Bronchial epithelial cell (primary cell): Measurements from ENCODE around the gene C19orf85. TPM values are rescaled to one million over a fixed set of nuclear protein-coding genes. Genes with fewer than 3 reads are reported as not detected.
"Not testable (repeated sequence)": the region's sequence is repeated elsewhere in the genome, so short reads cannot be mapped to it uniquely, and the experiment has no call there.

ENCODE experiments used
- DNase-seq: peaks from one replicate; pipeline ENCODE4 v3.0.0-alpha.2; 2010; ENCODE audit warnings: low read depth
- FAIRE-seq: peaks from 2 replicates; lab custom pipeline; 2011; peaks lifted over from hg19 to GRCh38; lab: Jason Lieb, UNC
- H3K27me3 ChIP-seq: 2 replicates; pipeline ENCODE4 v1.5.1; 2011; ENCODE audit warnings: low read length; ENCODE audit not compliant: control insufficient read depth, insufficient read depth
- H3K36me3 ChIP-seq: 2 replicates; pipeline ENCODE4 v1.5.1; 2011; ENCODE audit warnings: low read length; ENCODE audit not compliant: control insufficient read depth, insufficient read depth
- H3K4me3 ChIP-seq: 2 replicates; pipeline ENCODE4 v1.5.1; 2011; ENCODE audit warnings: mild to moderate bottlenecking, low read depth, low read length, control low read depth
- total RNA-seq: library from RNA; depleted of rRNA; stranded (reverse); fragments of >200 nt; gene quantifications from 2 replicates; pipeline ENCODE4 v1.2.1, GENCODE V29; 2014
- TF ChIP-seq, protein P1 (sequence below): IDR thresholded peaks from 2 replicates; pipeline ENCODE4 v1.5.1; 2011; ENCODE audit warnings: mild to moderate bottlenecking, moderate library complexity, low read length, control low read depth, inconsistent platforms; ENCODE audit not compliant: insufficient read depth, severe bottlenecking

Gene C19orf85
- total RNA-seq, 1 donor from 2014 or later: not detected

DNA sequence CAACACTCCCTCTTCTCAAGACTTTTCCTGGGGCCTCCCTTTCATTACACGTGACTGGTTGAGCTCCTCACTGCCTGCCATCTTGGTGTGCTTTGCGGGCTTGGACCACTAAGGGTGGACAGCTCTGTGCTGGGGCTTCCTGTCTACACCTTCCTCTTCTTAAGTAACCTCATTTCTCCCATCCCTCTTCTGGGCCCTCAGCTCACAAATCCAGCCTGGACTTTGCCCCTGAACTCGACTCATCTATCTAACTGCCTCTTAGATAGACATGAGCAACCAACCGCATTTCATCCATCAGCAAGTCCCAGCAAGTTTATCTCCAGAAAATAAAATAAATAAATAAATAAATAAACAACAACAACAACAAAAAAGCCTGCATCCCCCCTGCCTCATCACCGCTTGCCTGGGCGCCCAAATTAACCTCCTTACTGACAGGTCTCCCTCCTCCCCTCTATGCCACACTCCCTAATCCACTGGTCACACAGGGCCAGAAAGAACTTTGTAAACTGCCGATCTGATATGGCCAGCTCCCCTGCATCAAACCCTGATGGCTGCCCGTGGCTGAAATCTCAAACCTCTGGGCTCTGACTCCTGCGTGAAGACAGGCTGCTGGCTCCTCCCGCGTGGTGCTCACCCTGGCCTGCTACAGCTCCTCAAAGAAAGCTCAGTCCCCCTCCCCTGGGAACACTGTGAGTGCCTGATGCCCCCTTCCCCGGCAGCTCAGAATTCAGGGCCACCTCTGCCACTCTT lies 10.9 kb downstream of the C19orf85 start:
- TF ChIP-seq, protein P1, sequence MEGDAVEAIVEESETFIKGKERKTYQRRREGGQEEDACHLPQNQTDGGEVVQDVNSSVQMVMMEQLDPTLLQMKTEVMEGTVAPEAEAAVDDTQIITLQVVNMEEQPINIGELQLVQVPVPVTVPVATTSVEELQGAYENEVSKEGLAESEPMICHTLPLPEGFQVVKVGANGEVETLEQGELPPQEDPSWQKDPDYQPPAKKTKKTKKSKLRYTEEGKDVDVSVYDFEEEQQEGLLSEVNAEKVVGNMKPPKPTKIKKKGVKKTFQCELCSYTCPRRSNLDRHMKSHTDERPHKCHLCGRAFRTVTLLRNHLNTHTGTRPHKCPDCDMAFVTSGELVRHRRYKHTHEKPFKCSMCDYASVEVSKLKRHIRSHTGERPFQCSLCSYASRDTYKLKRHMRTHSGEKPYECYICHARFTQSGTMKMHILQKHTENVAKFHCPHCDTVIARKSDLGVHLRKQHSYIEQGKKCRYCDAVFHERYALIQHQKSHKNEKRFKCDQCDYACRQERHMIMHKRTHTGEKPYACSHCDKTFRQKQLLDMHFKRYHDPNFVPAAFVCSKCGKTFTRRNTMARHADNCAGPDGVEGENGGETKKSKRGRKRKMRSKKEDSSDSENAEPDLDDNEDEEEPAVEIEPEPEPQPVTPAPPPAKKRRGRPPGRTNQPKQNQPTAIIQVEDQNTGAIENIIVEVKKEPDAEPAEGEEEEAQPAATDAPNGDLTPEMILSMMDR: no peak
- Histone ChIP-seq H3K4me3 (no peak overlapping the region), H3K27me3 (peaks cover 13% of the 10 kb centered on the region), H3K36me3 (no peaks in the 10 kb centered on the region)
- DNase-seq: no peak
- no peak for FAIRE-seq

DNA sequence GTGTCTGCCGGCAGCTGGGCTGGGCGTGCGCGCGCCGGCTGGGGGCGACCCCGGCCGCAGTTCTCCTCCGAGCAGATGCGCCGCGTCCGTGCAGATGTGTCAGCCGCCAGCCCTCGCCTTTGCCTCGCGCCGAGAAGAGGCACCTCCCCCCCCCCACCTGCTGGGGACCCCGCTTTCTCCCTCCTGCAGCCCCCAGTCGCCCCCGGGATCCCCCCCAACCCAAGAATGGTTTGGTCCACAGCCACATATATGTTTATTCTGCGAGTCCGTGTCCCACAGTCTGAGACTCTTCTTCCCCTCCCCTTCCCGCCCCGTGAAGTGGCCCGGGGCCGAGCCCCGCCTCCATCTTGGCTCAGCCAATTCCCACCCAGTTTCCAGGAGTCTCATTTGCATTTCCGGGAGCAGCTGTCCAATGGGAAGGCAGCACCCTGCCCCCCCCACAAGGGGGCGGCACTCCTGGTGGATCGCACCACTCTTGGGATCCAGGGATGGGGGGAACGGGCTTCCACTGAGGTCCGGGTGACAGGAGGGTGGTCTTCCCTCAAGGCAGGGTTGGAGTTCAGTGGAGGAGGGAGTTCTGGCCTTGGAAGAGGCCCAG lies 11.7 kb downstream of the C19orf85 start:
- DNase-seq: peak; percentile 31
- TF ChIP-seq, protein P1: no peak

DNA sequence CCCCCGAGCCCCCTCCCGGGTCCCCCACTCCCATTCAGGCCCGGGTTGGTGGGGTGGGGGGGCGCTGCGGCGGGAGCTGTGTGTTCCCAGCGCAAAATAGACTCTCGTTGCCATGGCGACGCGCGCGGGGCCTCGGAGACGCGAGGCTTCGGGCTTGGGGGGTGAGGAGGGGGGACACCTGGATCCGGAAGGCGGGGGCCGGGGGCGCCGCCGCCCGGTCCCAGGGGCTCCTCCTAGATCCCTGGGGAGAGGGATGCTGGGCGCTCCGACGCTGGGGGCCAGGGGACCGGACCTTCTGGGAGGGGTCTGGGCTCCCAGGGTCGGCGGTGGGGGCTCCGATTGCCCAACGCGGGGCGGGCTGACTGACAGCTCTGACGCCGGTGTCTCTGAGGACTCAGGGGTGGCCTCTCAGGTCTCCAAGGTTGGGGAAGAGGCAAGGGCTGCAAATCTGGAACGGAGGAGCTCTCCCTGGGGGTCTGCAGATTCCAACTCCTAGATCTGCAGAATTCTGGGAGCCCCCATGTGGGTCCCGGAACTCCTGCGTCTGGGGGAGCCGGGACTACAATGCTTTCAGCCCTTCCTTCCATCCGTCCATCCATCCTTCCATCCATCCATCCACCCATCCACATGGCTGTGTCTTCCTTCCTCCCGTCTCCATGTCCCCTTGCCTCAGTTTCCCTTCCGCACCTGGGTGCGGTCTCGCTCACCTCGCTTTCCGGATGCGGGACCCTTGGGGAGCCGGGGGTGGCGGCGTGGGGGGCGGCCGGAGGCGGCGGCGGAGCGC lies 12.4 kb downstream of the C19orf85 start:
- no peaks in the 10 kb centered on the region for H3K36me3 ChIP-seq
- H3K27me3 ChIP-seq: peaks cover 13% of the 10 kb centered on the region
- FAIRE-seq (no peak), DNase-seq (no peak)
- TF ChIP-seq, protein P1: no peak
- no peak overlapping the region for H3K4me3 ChIP-seq

More for the DNA sequence above, 11.7 kb downstream of the C19orf85 start:
- Histone ChIP-seq H3K27me3 (peaks cover 13% of the 10 kb centered on the region), H3K4me3 (no peak overlapping the region), H3K36me3 (no peaks in the 10 kb centered on the region)
- FAIRE-seq: no peak

DNA sequence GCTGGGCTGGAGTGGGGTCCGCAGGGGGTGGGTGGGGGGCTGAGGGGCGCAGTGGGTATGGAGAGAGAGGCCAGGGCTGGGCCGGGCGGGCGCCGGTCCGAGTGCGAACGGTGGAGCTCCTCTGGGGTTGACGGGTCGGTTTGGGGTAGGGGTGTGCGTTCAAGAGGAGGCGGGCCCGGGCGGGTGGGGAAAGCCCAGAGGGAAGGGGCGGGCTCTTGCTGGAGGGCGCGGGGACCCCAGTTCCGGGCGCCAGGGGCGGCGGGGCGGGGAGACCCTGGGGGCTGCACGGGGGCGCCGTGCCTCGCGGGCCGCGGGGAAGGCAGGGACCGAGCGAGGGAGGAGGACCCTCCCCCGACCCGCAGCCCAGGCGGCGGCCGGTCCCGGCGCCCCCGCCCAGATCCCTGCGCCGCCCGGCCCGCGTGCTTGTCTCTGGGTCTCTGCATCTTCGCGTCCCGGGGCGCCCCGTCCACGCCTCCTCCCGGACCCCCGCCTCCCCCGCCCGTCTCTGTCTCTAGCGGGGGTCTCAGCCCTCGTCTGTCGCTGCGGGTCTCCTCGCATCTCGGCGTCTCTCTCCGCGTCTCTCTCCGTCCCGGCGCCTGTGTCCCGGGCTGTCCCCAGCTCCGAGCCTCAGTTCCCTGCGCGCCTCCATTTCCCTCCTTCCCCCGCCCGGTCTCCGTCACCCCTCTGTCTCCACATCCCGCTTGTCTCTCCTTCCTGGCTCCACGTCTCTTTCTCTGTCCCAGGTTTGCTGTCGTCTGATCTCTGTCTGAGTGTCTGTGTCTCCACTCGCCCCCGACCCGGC lies 13.2 kb downstream of the C19orf85 start:
- peaks cover 13% of the 10 kb centered on the region for H3K27me3 ChIP-seq
- FAIRE-seq: no peak
- no peak overlapping the region for H3K4me3 ChIP-seq
- DNase-seq: no peak
- no peaks in the 10 kb centered on the region for H3K36me3 ChIP-seq
- TF ChIP-seq, protein P1: no peak

DNA sequence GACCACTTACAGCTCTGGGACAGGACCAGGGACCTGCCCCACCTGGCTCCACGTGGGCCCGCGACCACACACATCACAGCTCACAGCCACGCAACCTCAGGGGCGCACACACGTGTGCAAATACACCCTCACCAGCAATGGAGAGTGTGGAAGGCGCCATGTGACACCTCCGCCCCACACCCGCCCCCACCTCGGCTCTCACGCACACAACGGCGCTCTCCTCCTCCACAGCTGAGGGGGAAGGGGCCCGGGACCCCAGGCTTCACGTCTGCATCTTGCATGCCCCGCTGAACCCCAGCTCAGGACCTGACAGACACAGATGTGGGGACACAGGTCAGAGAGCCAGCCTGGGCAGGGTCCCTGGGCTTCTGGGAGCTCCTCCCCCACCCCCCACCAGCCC lies 15.1 kb downstream of the C19orf85 start:
- Histone ChIP-seq H3K27me3 (peaks cover 15% of the 10 kb centered on the region), H3K4me3 (no peak overlapping the region), H3K36me3 (no peaks in the 10 kb centered on the region)
- TF ChIP-seq, protein P1: no peak
- FAIRE-seq (no peak), DNase-seq (no peak)

DNA sequence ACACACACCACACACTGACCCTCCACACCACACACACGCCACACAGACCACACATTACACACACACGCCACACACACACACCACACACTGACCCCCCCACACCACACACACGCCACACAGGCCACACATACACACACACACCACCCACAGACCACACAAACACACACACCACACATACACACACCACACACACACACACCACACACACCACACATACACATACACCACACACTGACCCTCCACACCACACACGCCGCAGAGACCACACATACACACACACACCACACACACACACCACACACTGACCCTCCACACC lies 16.4 kb downstream of the C19orf85 start:
- DNase-seq, H3K36me3 ChIP-seq, FAIRE-seq, H3K4me3 ChIP-seq: not testable (repeated sequence)
- H3K27me3 ChIP-seq: peaks cover 24% of the 10 kb centered on the region
